GM15510 (cell line): ENCODE data around the gene WT1.

ENCODE experiments used
- POLR2A ChIP-seq: IDR thresholded peaks from 3 replicates; pipeline ENCODE4 v1.6.1; 2011; ENCODE audit warnings: borderline replicate concordance; ENCODE audit not compliant: insufficient read length; ENCODE audit errors: extremely low read depth

WT1 gene

GRCh38 chr11:32444186-32444585, 8.8 kb upstream of the WT1 start:
- TF ChIP-seq POLR2A: no peak

GRCh38 chr11:32440916-32441315, 5.6 kb upstream of the WT1 start:
- no peak for TF ChIP-seq POLR2A

- TF ChIP-seq POLR2A: no peak
Measured at GRCh38 chr11:32440312-32440908, 5.1 kb upstream of the WT1 start.

GRCh38 chr11:32439501-32440210, 4.3 kb upstream of the WT1 start:
- TF ChIP-seq POLR2A: no peak

- TF ChIP-seq POLR2A: no peak
Measured at GRCh38 chr11:32438866-32439489, 3.6 kb upstream of the WT1 start.

GRCh38 chr11:32438346-32438865, 3.1 kb upstream of the WT1 start:
- no peak for TF ChIP-seq POLR2A

GRCh38 chr11:32437495-32438345, 2.4 kb upstream of the WT1 start:
- no peak for TF ChIP-seq POLR2A

GRCh38 chr11:32436751-32437494, 1.6 kb upstream of the WT1 start:
- TF ChIP-seq POLR2A: no peak

GRCh38 chr11:32435942-32436750, 807 bp upstream of the WT1 start:
- no peak for TF ChIP-seq POLR2A

GRCh38 chr11:32435152-32435480, 223 bp downstream of the WT1 start:
- no peak for TF ChIP-seq POLR2A

GRCh38 chr11:32434356-32435151, 785 bp downstream of the WT1 start:
- no peak for TF ChIP-seq POLR2A

GRCh38 chr11:32433914-32434355, 1.4 kb downstream of the WT1 start:
- TF ChIP-seq POLR2A: no peak

- TF ChIP-seq POLR2A: no peak
Measured at GRCh38 chr11:32433101-32433913, 2.0 kb downstream of the WT1 start.

- TF ChIP-seq POLR2A: no peak
Measured at GRCh38 chr11:32432565-32432964, 2.8 kb downstream of the WT1 start.
